ENCODE data around the gene ADCY1. TPM values are rescaled to one million over a fixed set of nuclear protein-coding genes. Genes with fewer than 3 reads are reported as not detected.

ADCY1 gene
- total RNA-seq, 4 donors from 2014 or later: under 0.01 to 1.5 (median 0.18) TPM

GRCh38 chr7:45578022-45578421 is 3.9 kb downstream of the ADCY1 start:
- DNase-seq: no peak
- Histone ChIP-seq H3K4me1 (peaks cover 0 to 10% (median 0%) of the 10 kb centered on the region in 4 donors), H3K4me3 (no peak overlapping the region), H3K36me3 (no peaks in the 10 kb centered on the region), H3K27me3 (peaks cover 0 to 20% of the 10 kb centered on the region in 2 donors), H3K9me3 (no peaks in the 10 kb centered on the region), H3K27ac (no peak overlapping the region)
- TF ChIP-seq, protein P1, sequence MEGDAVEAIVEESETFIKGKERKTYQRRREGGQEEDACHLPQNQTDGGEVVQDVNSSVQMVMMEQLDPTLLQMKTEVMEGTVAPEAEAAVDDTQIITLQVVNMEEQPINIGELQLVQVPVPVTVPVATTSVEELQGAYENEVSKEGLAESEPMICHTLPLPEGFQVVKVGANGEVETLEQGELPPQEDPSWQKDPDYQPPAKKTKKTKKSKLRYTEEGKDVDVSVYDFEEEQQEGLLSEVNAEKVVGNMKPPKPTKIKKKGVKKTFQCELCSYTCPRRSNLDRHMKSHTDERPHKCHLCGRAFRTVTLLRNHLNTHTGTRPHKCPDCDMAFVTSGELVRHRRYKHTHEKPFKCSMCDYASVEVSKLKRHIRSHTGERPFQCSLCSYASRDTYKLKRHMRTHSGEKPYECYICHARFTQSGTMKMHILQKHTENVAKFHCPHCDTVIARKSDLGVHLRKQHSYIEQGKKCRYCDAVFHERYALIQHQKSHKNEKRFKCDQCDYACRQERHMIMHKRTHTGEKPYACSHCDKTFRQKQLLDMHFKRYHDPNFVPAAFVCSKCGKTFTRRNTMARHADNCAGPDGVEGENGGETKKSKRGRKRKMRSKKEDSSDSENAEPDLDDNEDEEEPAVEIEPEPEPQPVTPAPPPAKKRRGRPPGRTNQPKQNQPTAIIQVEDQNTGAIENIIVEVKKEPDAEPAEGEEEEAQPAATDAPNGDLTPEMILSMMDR (IDR thresholded peaks at IDR 0.05): no peak
- no peak for TF ChIP-seq POLR2A (IDR thresholded peaks at IDR 0.05)

GRCh38 chr7:45578467-45578866 is 4.3 kb downstream of the ADCY1 start:
- Histone ChIP-seq H3K4me3 (no peak overlapping the region), H3K27ac (no peak overlapping the region), H3K36me3 (no peaks in the 10 kb centered on the region), H3K4me1 (peaks cover 0 to 10% (median 0%) of the 10 kb centered on the region in 4 donors), H3K9me3 (no peaks in the 10 kb centered on the region), H3K27me3 (peaks cover 0 to 20% of the 10 kb centered on the region in 2 donors)
- no peak for DNase-seq
- no peak for TF ChIP-seq POLR2A (IDR thresholded peaks at IDR 0.05)
- TF ChIP-seq, protein P1 (IDR thresholded peaks at IDR 0.05): no peak

DNA sequence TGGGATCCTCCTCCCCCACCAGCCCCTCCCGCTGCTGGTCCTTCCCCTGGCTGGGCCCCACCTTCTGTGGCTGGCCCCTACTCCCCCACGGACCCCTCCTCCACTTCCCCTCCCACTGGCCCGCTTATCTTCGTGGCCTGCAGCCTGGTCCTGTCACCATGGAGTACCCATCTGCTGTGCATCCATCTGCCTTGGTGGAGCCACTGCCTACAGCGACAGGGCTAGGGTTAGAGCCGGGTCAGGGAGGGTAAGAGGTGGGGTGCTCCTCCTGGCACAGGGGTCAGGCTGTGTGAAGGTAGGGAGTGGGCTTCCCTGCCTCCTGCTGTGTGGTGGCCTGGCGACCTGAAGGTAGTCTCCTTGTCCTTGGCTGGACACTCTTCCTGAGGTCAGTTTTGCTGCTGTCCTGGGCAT is 5.2 kb downstream of the ADCY1 start:
- Histone ChIP-seq H3K4me1 (peaks cover 0 to 10% (median 0%) of the 10 kb centered on the region in 4 donors), H3K27me3 (peaks cover 0 to 20% of the 10 kb centered on the region in 2 donors), H3K36me3 (no peaks in the 10 kb centered on the region), H3K9me3 (no peaks in the 10 kb centered on the region), H3K27ac (no peak overlapping the region), H3K4me3 (no peak overlapping the region)
- TF ChIP-seq POLR2A (IDR thresholded peaks at IDR 0.05): no peak
- TF ChIP-seq, protein P1 (IDR thresholded peaks at IDR 0.05): no peak
- no peak for DNase-seq

- Histone ChIP-seq H3K36me3 (no peaks in the 10 kb centered on the region), H3K27ac (no peak overlapping the region), H3K9me3 (no peaks in the 10 kb centered on the region), H3K27me3 (peaks cover 0 to 13% of the 10 kb centered on the region in 2 donors), H3K4me3 (no peak overlapping the region), H3K4me1 (peaks cover 0 to 4% (median 0%) of the 10 kb centered on the region in 4 donors)
- TF ChIP-seq, protein P1 (IDR thresholded peaks at IDR 0.05): peak in 1 of 6 experiments; percentile 4
- TF ChIP-seq POLR2A (IDR thresholded peaks at IDR 0.05): no peak
- DNase-seq: no peak
Observed at GRCh38 chr7:45580053-45580872, 6.1 kb downstream of the ADCY1 start.

DNA sequence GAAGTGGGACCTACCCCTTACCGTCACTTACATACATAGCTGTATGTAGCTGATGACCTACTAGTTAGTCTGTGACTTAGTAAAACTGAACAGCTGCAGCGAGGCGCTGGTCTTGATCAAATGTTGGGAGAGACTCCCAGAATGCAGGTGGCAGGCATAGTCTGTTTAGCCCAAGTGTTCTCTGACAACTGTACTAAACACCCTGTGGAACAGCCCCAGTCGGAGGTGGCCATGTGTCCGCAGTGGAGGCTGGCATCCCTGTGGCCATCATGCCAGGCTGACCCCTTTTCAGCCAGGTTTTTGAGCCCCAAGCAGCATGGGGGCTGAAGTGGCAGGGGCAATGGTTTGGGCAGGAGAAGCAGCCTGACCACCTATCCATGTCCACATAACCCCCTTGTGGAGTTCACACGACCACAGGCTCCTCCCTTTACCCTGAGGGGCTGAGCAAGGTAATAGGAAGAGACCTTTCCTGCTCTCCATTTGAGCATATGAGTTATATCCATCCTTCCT is 7.2 kb downstream of the ADCY1 start:
- H3K4me1 ChIP-seq: no peaks in the 10 kb centered on the region
- TF ChIP-seq, protein P1 (IDR thresholded peaks at IDR 0.05): no peak
- TF ChIP-seq POLR2A (IDR thresholded peaks at IDR 0.05): no peak
- H3K36me3 ChIP-seq: no peaks in the 10 kb centered on the region
- peak in 1 of 3 donors; percentile 17 for DNase-seq
- H3K4me3 ChIP-seq: no peak overlapping the region
- no peaks in the 10 kb centered on the region for H3K9me3 ChIP-seq
- H3K27ac ChIP-seq: no peak overlapping the region
- H3K27me3 ChIP-seq: peaks cover 0 to 3% of the 10 kb centered on the region in 2 donors

Measured in Peyer's patch (tissue), 4 donors.